Jurkat, Clone E6-1 (cell line): Measurements from ENCODE around the gene CKS1B.

Experiments
- DNase-seq: peaks from one replicate; pipeline ENCODE4 v3.0.0-alpha.2; 2011; ENCODE audit warnings: low read depth, low spot score
- H3K4me3 ChIP-seq: 2 replicates; pipeline ENCODE4 v1.5.1; 2011; ENCODE audit warnings: mild to moderate bottlenecking, low read length, control low read depth, moderate library complexity

CKS1B gene

GRCh38 chr1:154945160-154945961 is 29.1 kb upstream of the CKS1B start:
- no peak overlapping the region for H3K4me3 ChIP-seq
- no peak for DNase-seq

GRCh38 chr1:154945962-154946850 is 28.3 kb upstream of the CKS1B start:
- no peak overlapping the region for H3K4me3 ChIP-seq
- DNase-seq: no peak

- no peak overlapping the region for H3K4me3 ChIP-seq
- DNase-seq: no peak
These were observed 26.4 kb upstream of the CKS1B start for GRCh38 chr1:154948079-154948478.

GRCh38 chr1:154951901-154952657 is 22.4 kb upstream of the CKS1B start:
- H3K4me3 ChIP-seq: no peak overlapping the region
- no peak for DNase-seq

GRCh38 chr1:154952664-154953063 is 21.8 kb upstream of the CKS1B start:
- no peak for DNase-seq
- H3K4me3 ChIP-seq: no peak overlapping the region

DNA sequence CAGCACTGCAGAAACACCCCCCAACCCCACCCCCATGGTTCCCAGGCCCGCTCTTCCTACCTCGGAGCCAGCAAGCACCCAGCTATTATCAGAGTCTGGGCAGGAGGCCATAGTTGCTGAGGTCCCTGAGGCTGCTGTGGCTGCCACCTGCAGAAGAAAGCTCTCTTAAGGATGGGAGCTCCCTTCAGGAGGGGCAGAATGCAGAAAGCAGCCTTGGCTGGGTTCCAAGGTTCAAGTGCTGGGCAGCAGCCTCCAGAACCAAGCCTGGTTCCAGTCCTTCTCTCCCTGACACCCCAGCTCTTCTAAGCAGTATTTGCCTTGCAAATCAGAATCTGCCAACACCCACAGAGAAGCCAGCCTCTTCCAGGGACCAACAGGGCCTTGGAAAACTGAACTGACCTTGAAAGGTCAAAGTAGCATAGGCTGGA is 20.9 kb upstream of the CKS1B start:
- H3K4me3 ChIP-seq: no peak overlapping the region
- no peak for DNase-seq

- DNase-seq: no peak
- H3K4me3 ChIP-seq: peak overlapping the region; percentile 64
These were observed 19.9 kb upstream of the CKS1B start for GRCh38 chr1:154954541-154954940.

- peak overlapping the region; percentile 64 for H3K4me3 ChIP-seq
- DNase-seq: peak; percentile 97
These were observed 19.3 kb upstream of the CKS1B start for GRCh38 chr1:154955039-154955717.

GRCh38 chr1:154955718-154956543 is 18.6 kb upstream of the CKS1B start, which contains the start of gene PBXIP1:
PBXIP1 (minus strand) TSS chr1:154956099; CDS start chr1:154953721, 2,378 bp downstream.
- DNase-seq: peak; percentile 94
- peak within 1 kb of the TSS; percentile 64 for H3K4me3 ChIP-seq

DNA sequence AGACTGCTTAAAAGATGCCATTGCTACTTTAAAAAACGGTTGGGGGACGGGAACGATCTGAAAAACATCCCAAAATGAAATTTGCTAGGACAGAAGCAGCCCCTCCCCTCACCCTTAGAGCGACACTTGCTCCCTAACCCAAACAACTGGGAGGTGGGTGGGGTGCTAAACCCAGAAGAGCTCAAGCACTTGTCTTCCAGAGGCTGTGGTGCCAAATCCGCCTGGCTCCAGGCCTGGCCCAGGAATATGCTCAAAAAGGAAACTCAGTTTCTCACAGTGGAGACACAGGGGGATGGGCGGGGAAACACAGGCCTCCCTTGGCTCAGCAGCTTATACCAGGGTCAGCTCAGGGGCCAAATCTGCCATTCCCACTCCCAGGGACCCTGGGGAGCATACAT is 17.9 kb upstream of the CKS1B start:
- DNase-seq: no peak
- H3K4me3 ChIP-seq: peak overlapping the region; percentile 64

DNA sequence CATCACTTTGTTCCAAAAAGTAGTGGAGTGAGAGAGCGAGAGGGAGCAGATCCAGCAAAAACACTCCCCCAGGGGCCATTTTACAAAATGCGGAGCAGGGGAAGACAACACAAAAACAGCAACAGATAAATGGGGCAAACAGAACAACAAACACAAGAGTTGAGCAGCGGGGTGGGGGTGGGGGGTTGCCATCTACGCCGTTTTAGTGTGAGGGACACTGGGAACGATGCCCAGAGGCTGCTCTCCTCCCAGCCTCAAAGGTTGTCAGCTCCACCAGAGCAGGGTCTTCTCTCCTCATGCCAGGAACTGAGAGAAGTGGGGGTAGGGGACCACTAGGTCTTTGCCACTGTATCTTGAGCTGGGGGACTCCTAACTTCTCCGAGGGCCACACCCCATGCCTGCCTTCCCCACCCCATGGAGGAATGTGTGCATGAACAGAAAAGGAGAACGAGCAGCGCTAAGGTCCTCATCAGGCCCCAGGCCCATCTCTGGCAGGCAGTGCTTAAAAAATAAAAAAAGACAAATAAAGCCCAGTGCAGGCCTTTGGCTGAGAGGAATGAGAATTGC is 17.3 kb upstream of the CKS1B start:
- DNase-seq: no peak
- H3K4me3 ChIP-seq: no peak overlapping the region

DNA sequence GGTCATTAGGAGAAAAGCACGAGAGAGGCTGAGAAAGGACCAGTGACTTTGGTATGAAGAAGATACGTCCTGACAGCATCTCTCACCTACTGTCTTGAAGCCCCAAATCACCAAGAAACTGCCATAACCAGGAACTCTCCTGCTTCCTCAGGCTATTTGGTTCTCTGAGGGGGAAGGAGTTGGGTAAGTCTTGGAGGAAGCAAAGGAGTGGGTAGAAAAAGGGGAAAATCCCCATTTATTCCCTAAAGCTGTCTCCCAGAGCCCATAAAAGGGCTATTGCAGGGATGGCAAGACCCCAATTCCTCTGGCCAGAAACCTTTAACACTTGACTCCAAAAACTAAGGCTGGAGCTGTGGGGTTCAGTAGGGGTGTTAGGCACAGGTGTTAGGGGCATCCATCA is 16.4 kb upstream of the CKS1B start:
- DNase-seq: no peak
- no peak overlapping the region for H3K4me3 ChIP-seq

DNA sequence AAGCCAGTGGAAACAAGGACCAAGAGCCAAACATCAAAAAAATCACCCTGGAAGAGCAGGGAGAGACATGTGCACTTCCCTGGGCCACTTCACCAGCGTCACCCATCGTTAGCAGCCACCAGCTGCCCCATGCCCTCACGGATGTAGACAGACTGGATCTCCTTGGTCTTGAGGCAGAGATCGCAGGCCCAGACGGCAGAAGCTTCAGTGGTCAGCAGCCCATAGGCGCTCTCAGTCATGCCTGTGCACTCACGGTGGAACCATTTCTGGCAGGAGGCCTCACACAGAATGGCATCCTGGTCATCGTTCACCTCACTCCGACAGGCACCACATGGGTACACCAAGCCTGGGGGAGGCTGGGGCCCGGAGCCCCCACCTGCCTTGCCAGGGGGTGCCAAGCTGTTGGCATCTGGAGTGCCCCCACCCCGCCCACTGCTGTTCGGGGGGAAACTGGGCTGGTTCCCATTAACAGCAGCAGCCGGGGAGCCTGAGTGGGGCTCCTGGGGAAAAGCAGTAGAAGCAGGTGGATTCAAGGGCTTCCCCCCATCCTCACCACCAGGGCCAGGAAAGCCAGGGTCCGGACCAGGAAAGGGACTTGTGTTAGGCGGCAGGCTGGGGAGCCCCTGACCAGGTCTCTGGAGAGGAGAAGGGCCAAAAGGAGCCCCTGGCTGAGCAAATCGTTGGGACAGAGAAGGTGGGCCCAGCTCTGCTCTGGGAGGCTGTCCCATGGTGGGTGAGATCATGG is 15.6 kb upstream of the CKS1B start:
- no peak overlapping the region for H3K4me3 ChIP-seq
- DNase-seq: no peak

GRCh38 chr1:154959426-154959780 is 15.1 kb upstream of the CKS1B start:
- DNase-seq: no peak
- H3K4me3 ChIP-seq: no peak overlapping the region

DNA sequence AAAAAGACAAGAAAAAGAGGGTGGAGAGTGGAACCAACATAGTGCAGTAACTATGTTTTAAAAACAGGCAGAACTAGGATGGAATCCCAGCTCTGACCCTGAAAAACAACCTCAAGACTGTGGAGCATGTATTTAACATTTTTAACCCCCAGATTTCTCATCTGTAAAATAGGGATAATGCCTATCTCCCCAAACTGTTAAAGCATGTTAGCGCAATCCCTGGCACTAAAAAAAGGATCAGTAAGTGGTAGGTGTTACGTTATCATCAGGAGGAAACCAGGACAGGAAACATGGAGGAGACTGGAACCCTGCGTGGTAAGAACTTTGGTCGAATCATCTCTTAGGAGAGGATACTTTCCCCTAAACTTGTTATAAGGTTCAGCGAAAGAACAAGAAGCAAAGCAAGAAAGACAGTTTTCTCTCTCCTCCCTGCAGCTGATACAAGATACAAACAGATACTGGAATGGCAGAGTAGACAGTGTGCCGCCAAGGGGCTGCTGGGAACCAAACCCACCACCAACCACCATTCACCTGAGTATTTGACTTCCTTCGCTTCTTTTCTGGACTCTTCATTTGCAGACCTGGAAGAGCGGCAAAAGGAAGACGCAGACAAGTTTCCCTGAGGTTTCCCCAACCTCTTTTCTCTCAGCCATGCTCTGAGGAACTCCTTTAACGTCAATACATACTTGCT is 13.9 kb upstream of the CKS1B start:
- DNase-seq: no peak
- peak overlapping the region; percentile 62 for H3K4me3 ChIP-seq

DNA sequence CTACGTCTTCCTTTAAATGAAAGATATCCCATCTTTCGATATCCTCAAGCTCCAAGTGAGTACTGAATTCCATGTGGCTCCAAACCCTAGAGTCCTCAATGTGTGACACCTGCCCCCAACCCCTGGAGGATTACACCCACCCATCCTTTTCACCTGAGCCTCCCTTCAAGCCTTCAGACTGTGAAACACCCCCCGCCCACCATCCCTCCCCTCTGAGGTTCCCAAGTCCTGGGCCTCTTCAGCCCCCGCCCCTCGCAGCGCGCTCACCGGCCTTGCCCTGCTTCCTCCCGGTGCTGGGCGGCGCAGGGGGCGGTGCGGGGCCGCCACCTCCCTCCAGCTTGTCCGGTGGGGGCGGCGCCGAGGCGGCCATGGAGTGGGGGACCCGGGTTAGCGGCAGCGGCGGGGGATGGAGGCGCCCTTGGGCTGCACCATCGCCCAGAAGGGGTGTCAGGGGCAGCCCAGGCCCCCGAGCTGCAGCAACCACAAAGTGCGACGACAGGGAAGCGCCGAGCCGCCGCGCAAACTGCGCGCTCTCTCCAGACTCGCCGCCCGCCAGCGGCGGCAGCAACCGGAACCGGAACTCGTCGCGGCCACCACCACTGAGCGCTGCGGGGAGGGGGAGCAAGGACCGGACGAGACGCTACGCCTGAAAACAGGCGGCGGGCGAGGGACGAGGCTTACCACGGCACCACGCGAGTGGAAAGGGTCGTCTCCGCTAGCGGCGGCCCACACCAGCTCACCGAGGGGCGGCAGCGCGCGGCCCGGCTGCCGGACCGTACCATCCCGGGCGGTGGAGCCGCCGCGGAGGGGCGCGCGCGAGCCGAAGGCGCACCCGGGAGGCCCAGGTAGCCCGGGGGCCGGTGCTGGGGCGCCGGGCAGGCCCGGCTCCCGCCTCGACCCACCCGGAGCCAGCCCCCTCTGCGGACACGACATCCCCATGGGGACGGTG is 13.0 kb upstream of the CKS1B start, which contains the start of gene PYGO2:
PYGO2 (minus strand) TSS at position 576 of the 949 bp plus-strand sequence; CDS start at position 370, 206 bp downstream.
- DNase-seq: peak; percentile 72
- peak within 1 kb of the TSS; percentile 62 for H3K4me3 ChIP-seq
